Muscle of leg (tissue), 11 donors: ENCODE data around the gene NREP. TPM values are rescaled to one million over a fixed set of nuclear protein-coding genes. Genes with fewer than 3 reads are reported as not detected.

Experiments
- DNase-seq: peaks from one replicate; pipeline ENCODE4 v3.0.0; 2013
- H3K27ac ChIP-seq: one replicate; pipeline ENCODE4 v1.5.1; 2013; ENCODE audit warnings: mild to moderate bottlenecking, low read length, control low read depth
- H3K27me3 ChIP-seq: one replicate; pipeline ENCODE4 v1.6.1; 2013; ENCODE audit warnings: low read length; ENCODE audit not compliant: control insufficient read depth, insufficient read depth
- H3K36me3 ChIP-seq: one replicate; pipeline ENCODE4 v1.6.1; 2013; ENCODE audit warnings: low read length; ENCODE audit not compliant: control insufficient read depth, insufficient read depth
- H3K4me1 ChIP-seq: one replicate; pipeline ENCODE4 v1.6.1; 2013; ENCODE audit warnings: low read length; ENCODE audit not compliant: control insufficient read depth, insufficient read depth
- H3K4me3 ChIP-seq: one replicate; pipeline ENCODE4 v1.5.1; 2013; ENCODE audit warnings: low read length, control low read depth
- H3K9me3 ChIP-seq: replicated peaks from 2 replicates; pipeline ENCODE4 v1.6.1; 2013; ENCODE audit warnings: low read depth, low read length; ENCODE audit not compliant: control insufficient read depth
- WGBS: methylation state at CpG from one replicate; pipeline ENCODE4 v1.1.5; 2013; ENCODE audit warnings: missing lambda C conversion rate; ENCODE audit not compliant: insufficient coverage; 5-methylcytosine and 5-hydroxymethylcytosine counted together
- polyA plus RNA-seq, 8 donors: library from polyadenylated mRNA; unstranded; fragments of 120-200 nt; gene quantifications; one replicate each; pipeline versions ENCODE4 v1.2.1 to v1.2.3, GENCODE V29; 2013; ENCODE audit warnings: inconsistent platforms in 1 of 8, low replicate concordance in 1 of 8; ENCODE audit not compliant: insufficient read length in 8 of 8, insufficient read depth in 1 of 8
- total RNA-seq: library from RNA; stranded (reverse); fragments of 120-200 nt; gene quantifications from one replicate; pipeline ENCODE4 v1.2.4, GENCODE V29; 2013

NREP gene
- total and polyA plus RNA-seq, 9 donors = 230 to 393 (median 338) TPM

- Histone ChIP-seq H3K36me3 (no peaks in the 10 kb centered on the region), H3K9me3 (no peaks in the 10 kb centered on the region), H3K4me3 (no peak overlapping the region), H3K27me3 (no peaks in the 10 kb centered on the region), H3K27ac (no peak overlapping the region), H3K4me1 (peaks cover 9% of the 10 kb centered on the region)
- DNase-seq = peak; percentile 64
- WGBS = 5% methylated on average over 4 of the region's 4 CpGs
Observed at GRCh38 chr5:111774525-111774924, 17.5 kb upstream of the NREP start.

- peak; percentile 55 for DNase-seq
- Histone ChIP-seq H3K27me3 (no peaks in the 10 kb centered on the region), H3K9me3 (no peaks in the 10 kb centered on the region), H3K27ac (no peak overlapping the region), H3K4me3 (no peak overlapping the region), H3K4me1 (peaks cover 9% of the 10 kb centered on the region), H3K36me3 (no peaks in the 10 kb centered on the region)
- no CpG with 5 or more reads among the region's 6 CpGs for WGBS
Observed at GRCh38 chr5:111772456-111773122, 15.6 kb upstream of the NREP start.

- 86% methylated on average over 1 of the region's 4 CpGs for WGBS
- H3K4me3 ChIP-seq = no peak overlapping the region
- H3K27me3 ChIP-seq = no peaks in the 10 kb centered on the region
- no peaks in the 10 kb centered on the region for H3K36me3 ChIP-seq
- DNase-seq = no peak
- no peak overlapping the region for H3K27ac ChIP-seq
- H3K9me3 ChIP-seq = no peaks in the 10 kb centered on the region
- peaks cover 2% of the 10 kb centered on the region for H3K4me1 ChIP-seq
Observed at GRCh38 chr5:111769541-111769940, 12.5 kb upstream of the NREP start.

- peak; percentile 60 for DNase-seq
- H3K4me1 ChIP-seq = peaks cover 2% of the 10 kb centered on the region
- no peaks in the 10 kb centered on the region for H3K9me3 ChIP-seq
- H3K36me3 ChIP-seq = no peaks in the 10 kb centered on the region
- no peak overlapping the region for H3K27ac ChIP-seq
- no peaks in the 10 kb centered on the region for H3K27me3 ChIP-seq
- WGBS = 96% methylated on average over 3 of the region's 8 CpGs
- no peak overlapping the region for H3K4me3 ChIP-seq
Observed at GRCh38 chr5:111765613-111766571, 8.9 kb upstream of the NREP start.

- no peak overlapping the region for H3K4me3 ChIP-seq
- no peak for DNase-seq
- peaks cover 2% of the 10 kb centered on the region for H3K4me1 ChIP-seq
- no peaks in the 10 kb centered on the region for H3K36me3 ChIP-seq
- no peaks in the 10 kb centered on the region for H3K9me3 ChIP-seq
- H3K27me3 ChIP-seq = no peaks in the 10 kb centered on the region
- H3K27ac ChIP-seq = no peak overlapping the region
Observed at GRCh38 chr5:111764019-111764418, 7.0 kb upstream of the NREP start.

- DNase-seq = peak; percentile 94
- H3K4me3 ChIP-seq = no peak overlapping the region
- peak overlapping the region; percentile 80 for H3K27ac ChIP-seq
- peaks cover 2% of the 10 kb centered on the region for H3K4me1 ChIP-seq
- 57% methylated on average over 1 of the region's 6 CpGs for WGBS
- no peaks in the 10 kb centered on the region for H3K36me3 ChIP-seq
- no peaks in the 10 kb centered on the region for H3K27me3 ChIP-seq
- H3K9me3 ChIP-seq = no peaks in the 10 kb centered on the region
Observed at GRCh38 chr5:111762895-111763294, 5.9 kb upstream of the NREP start.

GRCh38 chr5:111758284-111758628 lies 1.3 kb upstream of the NREP start:
- WGBS = no CpG with 5 or more reads among the region's 5 CpGs
- H3K4me1 ChIP-seq = peaks cover 2% of the 10 kb centered on the region
- peak overlapping the region; percentile 97 for H3K27ac ChIP-seq
- peak overlapping the region; percentile 82 for H3K4me3 ChIP-seq
- no peak for DNase-seq
- no peaks in the 10 kb centered on the region for H3K27me3 ChIP-seq
- H3K9me3 ChIP-seq = no peaks in the 10 kb centered on the region
- no peaks in the 10 kb centered on the region for H3K36me3 ChIP-seq

- peak overlapping the region; percentile 98 for H3K27ac ChIP-seq
Observed at GRCh38 chr5:111757355-111758283, 625 bp upstream of the NREP start.

GRCh38 chr5:111755942-111756381 lies 1.0 kb downstream of the NREP start:
- Histone ChIP-seq H3K4me1 (no peaks in the 10 kb centered on the region), H3K27ac (peak overlapping the region; percentile 98)
- DNase-seq = peak; percentile 93

More at GRCh38 chr5:111757355-111758283, 625 bp upstream of the NREP start:
- peak overlapping the region; percentile 82 for H3K4me3 ChIP-seq
- peak; percentile 98 for DNase-seq
- H3K9me3 ChIP-seq = no peaks in the 10 kb centered on the region
- WGBS = under 1% methylated on average over 86 of the region's 98 CpGs
- H3K4me1 ChIP-seq = peaks cover 2% of the 10 kb centered on the region
- no peaks in the 10 kb centered on the region for H3K36me3 ChIP-seq
- H3K27me3 ChIP-seq = no peaks in the 10 kb centered on the region

More at GRCh38 chr5:111755942-111756381, 1.0 kb downstream of the NREP start:
- no peaks in the 10 kb centered on the region for H3K9me3 ChIP-seq
- H3K36me3 ChIP-seq = peaks cover 5% of the 10 kb centered on the region
- H3K27me3 ChIP-seq = no peaks in the 10 kb centered on the region
- peak overlapping the region; percentile 82 for H3K4me3 ChIP-seq
- WGBS = no CpG with 5 or more reads among the region's 5 CpGs
